Panc1 (cell line): Measurements from ENCODE around the gene RHOT2. TPM values are rescaled to one million over a fixed set of nuclear protein-coding genes. Genes with fewer than 3 reads are reported as not detected.

Experiments used
- ATAC-seq: fragments of 200-7000 bp; cut with Tn5 transposase; 2 replicates; pipeline ENCODE4 v1.9.1; 2020; ENCODE audit warnings: mild to moderate bottlenecking, moderate library complexity
- BruUV-seq: library from RNA; stranded (reverse); fragments of 400-500 nt; replicated peaks from 2 replicates; lab custom pipeline; 2021; lab: Mats Ljungman, UMichigan
- CTCF ChIA-PET: fragments of 300-600 bp; sonication (Branson Sonifier 250); formaldehyde crosslinking; loops from one replicate; lab custom pipeline; 2022; ENCODE audit warnings: antibody characterized with exemption; lab: Charles Lee
- POLR2A ChIA-PET: fragments of 300-600 bp; sonication (Branson Sonifier 250); formaldehyde crosslinking; loops from one replicate; lab custom pipeline; 2022; ENCODE audit warnings: antibody characterized with exemption; lab: Charles Lee
- DNase-seq: peaks from one replicate; pipeline ENCODE4 v3.0.0-alpha.2; 2010; ENCODE audit warnings: low read depth, low spot score
- H3K27ac ChIP-seq: 2 replicates; pipeline ENCODE4 v1.5.1; 2011; ENCODE audit warnings: mild to moderate bottlenecking, low read length, inconsistent platforms
- H3K27me3 ChIP-seq: fragments of 200-500 bp; sonication (Bioruptor generic); 2 replicates; pipeline ENCODE4 v1.6.0; 2014; ENCODE audit warnings: low read length, inconsistent platforms; ENCODE audit not compliant: control insufficient read depth, insufficient read depth
- H3K36me3 ChIP-seq: fragments of 200-500 bp; sonication (Bioruptor generic); 2 replicates; pipeline ENCODE4 v1.5.1; 2014; ENCODE audit warnings: inconsistent platforms, mild to moderate bottlenecking, low read length, moderate library complexity; ENCODE audit not compliant: control insufficient read depth, insufficient read depth
- H3K4me1 ChIP-seq: 2 replicates; pipeline ENCODE4 v1.5.1; 2011; ENCODE audit warnings: inconsistent platforms, mild to moderate bottlenecking, low read length, moderate library complexity; ENCODE audit not compliant: control insufficient read depth, insufficient read depth
- H3K4me3 ChIP-seq, 2 experiments: 2 replicates each; pipeline ENCODE4 v1.5.1; 2011 to 2012; ENCODE audit warnings: low read depth in 2 of 2, low read length in 2 of 2, mild to moderate bottlenecking in 2 of 2, inconsistent platforms in 1 of 2, moderate library complexity in 1 of 2
- H3K9me3 ChIP-seq: fragments of 200-500 bp; sonication (Bioruptor generic); 2 replicates; pipeline ENCODE4 v1.5.1; 2014; ENCODE audit warnings: low read depth, mild to moderate bottlenecking, inconsistent platforms, low read length, moderate library complexity; ENCODE audit not compliant: control insufficient read depth, insufficient read depth
- POLR2AphosphoS5 ChIP-seq: IDR thresholded peaks from 2 replicates; pipeline ENCODE4 v1.6.1; 2012; ENCODE audit warnings: mild to moderate bottlenecking, low read depth, low read length, moderate library complexity
- SIN3A ChIP-seq: IDR thresholded peaks from 2 replicates; pipeline ENCODE4 v1.6.1; 2012; ENCODE audit warnings: low read depth, mild to moderate bottlenecking, low read length, moderate library complexity, borderline replicate concordance; ENCODE audit not compliant: insufficient read depth
- TCF7L2 ChIP-seq: IDR thresholded peaks from 2 replicates; pipeline ENCODE4 v1.6.1; 2011; ENCODE audit warnings: mild to moderate bottlenecking, low read depth, low read length, inconsistent platforms
- in situ Hi-C: cut with HindIII; loops from 2 replicates; pipeline ENCODE4 v1.10.0; 2016; ENCODE audit warnings: low sequenced_read_pairs, low pct_unique_long_range_greater_than_20kb
- intact Hi-C: fragments of 100-400 bp; cut with micrococcal nuclease; formaldehyde crosslinking; loops from one replicate; pipeline ENCODE4 v1.10.0; 2022; ENCODE audit not compliant: unreplicated experiment
- total RNA-seq: library from RNA; stranded (reverse); gene quantifications from one replicate; pipeline ENCODE4 v1.2.1, GENCODE V29; 2021; ENCODE audit not compliant: unreplicated experiment
- TF ChIP-seq, protein P1 (sequence below): fragments of 450-650 bp; IDR thresholded peaks from 2 replicates; pipeline ENCODE4 v1.5.1; 2017; ENCODE audit warnings: mild to moderate bottlenecking
- TF ChIP-seq, protein P2 (sequence below), 2 experiments: IDR thresholded peaks; 2 replicates each; pipeline ENCODE4 v1.6.1; 2011 to 2012; ENCODE audit warnings: low read depth in 2 of 2, control low read depth in 1 of 2, low read length in 1 of 2, mild to moderate bottlenecking in 1 of 2, moderate library complexity in 1 of 2; ENCODE audit not compliant: insufficient read depth in 1 of 2

RHOT2 gene
- total RNA-seq, 1 experiment from 2014 or later: 195 TPM

DNA sequence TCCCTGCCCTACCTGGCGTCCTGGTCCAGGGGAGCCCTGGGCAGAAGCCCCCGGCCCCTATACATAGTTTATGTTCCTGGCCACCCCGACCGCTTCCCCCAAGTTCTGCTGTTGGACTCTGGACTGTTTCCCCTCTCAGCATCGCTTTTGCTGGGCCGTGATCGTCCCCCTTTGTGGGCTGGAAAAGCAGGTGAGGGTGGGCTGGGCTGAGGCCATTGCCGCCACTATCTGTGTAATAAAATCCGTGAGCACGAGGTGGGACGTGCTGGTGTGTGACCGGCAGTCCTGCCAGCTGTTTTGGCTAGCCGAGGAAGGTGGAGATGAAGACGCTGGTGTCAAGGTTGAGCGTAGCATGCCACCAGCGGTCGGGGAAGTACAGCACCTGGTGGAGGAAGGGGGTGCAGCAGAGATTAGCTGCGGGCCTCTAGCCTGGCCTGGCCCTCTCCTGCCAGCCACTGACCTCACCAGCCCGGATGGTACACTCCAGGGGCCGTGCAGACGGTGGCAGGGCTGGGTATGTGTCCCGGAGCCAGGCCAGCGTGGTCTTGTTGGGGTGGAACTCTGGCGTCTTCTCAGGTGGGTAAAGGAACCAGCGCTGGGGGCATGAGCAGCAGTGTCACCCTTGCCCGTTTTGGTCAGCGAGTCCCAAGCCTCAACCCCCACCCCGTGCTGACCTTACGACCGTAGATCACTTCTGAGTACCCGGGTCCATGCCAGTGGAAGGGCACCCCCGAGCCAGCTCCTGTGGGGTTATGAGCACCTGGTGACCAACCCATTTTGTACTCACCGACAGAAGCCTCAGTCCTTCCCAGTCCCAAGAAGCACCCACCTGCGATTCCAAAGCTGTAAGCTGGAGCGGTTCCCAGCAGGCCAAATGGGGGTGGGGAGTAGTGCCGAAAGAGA, 14.8 kb downstream of the RHOT2 start:
- ChIA-PET POLR2A (no interaction called here), CTCF (no interaction called here)
- H3K27ac ChIP-seq: peak overlapping the region; percentile 87
- H3K4me3 ChIP-seq: peak overlapping the region; percentile 66 to 71
- no TSS peak for BruUV-seq
- peaks cover 18% of the 10 kb centered on the region for H3K4me1 ChIP-seq
- no peaks in the 10 kb centered on the region for H3K9me3 ChIP-seq
- TF ChIP-seq POLR2AphosphoS5 (peak; percentile 28; the same call in 1 of the 2 replicates), TCF7L2 (no peak), SIN3A (peak; percentile 74; the same call in 1 of the 2 replicates)
- TF ChIP-seq, protein P1, sequence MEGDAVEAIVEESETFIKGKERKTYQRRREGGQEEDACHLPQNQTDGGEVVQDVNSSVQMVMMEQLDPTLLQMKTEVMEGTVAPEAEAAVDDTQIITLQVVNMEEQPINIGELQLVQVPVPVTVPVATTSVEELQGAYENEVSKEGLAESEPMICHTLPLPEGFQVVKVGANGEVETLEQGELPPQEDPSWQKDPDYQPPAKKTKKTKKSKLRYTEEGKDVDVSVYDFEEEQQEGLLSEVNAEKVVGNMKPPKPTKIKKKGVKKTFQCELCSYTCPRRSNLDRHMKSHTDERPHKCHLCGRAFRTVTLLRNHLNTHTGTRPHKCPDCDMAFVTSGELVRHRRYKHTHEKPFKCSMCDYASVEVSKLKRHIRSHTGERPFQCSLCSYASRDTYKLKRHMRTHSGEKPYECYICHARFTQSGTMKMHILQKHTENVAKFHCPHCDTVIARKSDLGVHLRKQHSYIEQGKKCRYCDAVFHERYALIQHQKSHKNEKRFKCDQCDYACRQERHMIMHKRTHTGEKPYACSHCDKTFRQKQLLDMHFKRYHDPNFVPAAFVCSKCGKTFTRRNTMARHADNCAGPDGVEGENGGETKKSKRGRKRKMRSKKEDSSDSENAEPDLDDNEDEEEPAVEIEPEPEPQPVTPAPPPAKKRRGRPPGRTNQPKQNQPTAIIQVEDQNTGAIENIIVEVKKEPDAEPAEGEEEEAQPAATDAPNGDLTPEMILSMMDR: peak; percentile 24
- TF ChIP-seq, protein P2, sequence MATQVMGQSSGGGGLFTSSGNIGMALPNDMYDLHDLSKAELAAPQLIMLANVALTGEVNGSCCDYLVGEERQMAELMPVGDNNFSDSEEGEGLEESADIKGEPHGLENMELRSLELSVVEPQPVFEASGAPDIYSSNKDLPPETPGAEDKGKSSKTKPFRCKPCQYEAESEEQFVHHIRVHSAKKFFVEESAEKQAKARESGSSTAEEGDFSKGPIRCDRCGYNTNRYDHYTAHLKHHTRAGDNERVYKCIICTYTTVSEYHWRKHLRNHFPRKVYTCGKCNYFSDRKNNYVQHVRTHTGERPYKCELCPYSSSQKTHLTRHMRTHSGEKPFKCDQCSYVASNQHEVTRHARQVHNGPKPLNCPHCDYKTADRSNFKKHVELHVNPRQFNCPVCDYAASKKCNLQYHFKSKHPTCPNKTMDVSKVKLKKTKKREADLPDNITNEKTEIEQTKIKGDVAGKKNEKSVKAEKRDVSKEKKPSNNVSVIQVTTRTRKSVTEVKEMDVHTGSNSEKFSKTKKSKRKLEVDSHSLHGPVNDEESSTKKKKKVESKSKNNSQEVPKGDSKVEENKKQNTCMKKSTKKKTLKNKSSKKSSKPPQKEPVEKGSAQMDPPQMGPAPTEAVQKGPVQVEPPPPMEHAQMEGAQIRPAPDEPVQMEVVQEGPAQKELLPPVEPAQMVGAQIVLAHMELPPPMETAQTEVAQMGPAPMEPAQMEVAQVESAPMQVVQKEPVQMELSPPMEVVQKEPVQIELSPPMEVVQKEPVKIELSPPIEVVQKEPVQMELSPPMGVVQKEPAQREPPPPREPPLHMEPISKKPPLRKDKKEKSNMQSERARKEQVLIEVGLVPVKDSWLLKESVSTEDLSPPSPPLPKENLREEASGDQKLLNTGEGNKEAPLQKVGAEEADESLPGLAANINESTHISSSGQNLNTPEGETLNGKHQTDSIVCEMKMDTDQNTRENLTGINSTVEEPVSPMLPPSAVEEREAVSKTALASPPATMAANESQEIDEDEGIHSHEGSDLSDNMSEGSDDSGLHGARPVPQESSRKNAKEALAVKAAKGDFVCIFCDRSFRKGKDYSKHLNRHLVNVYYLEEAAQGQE (IDR thresholded peaks at IDR 0.05; ENCODE audit: insufficient read depth in 1 of 2, low read depth in 2 of 2, low read length in 1 of 2): no peak; a peak in 1 of 4 replicates
- peaks cover 5% of the 10 kb centered on the region; the same call in 1 of the 2 replicates for H3K36me3 ChIP-seq
- in situ Hi-C loops (no loop called here), intact Hi-C loops (loop anchor here (10.0 kb wide), 1 partner anchor 1092 kb away; the partner anchor contains the start of genes EME2, MRPS34 and NME3)
- no peaks in the 10 kb centered on the region for H3K27me3 ChIP-seq
- DNase-seq (no peak), ATAC-seq (peak; percentile 7)

DNA sequence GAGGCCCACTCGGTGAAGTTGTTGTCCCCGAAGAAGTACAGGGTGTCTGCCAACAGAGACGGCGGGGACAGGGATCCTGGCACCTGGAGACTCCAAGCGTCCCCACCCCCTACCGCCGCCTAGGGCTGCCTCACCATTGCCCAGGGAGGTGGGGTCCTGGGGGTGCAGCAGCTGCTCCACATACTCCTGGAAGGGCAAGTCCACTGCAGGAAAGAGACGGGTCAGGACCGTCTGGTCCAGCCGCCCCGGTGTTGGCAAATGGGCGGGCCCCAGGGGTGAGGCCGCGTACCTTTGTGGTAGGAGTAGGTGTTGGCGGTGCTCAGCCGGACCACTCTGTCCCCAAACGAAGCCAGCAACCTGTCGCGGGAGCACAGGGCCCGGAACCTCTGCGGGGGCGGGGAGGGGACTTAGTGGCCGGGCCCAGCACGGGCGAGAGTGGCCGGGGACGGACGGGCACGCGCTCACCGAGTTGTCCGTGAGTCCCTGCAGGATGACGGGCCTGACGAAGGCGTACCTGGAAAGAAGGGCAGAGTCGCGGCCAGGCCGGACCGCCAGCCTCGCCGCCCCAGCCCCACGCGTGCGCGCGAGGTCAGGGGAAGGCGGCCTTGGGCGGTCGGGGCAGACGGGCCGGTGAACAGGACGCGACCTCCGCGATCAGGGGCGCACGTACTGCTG, 15.6 kb downstream of the RHOT2 start:
- peak; percentile 7 for ATAC-seq
- no peak for TF ChIP-seq SIN3A
- no peak for TF ChIP-seq POLR2AphosphoS5
- TF ChIP-seq, protein P2 (IDR thresholded peaks at IDR 0.05; ENCODE audit: insufficient read depth in 1 of 2, low read depth in 2 of 2, low read length in 1 of 2): no peak
- BruUV-seq: no TSS peak
- CTCF ChIA-PET: no interaction called here
- DNase-seq: no peak
- in situ Hi-C loops (no loop called here), intact Hi-C loops (loop anchor here (10.0 kb wide), 1 partner anchor 1091 kb away; the partner anchor contains the start of genes EME2, MRPS34 and NME3)
- Histone ChIP-seq H3K4me1 (peaks cover 18% of the 10 kb centered on the region), H3K9me3 (no peaks in the 10 kb centered on the region), H3K4me3 (peak overlapping the region; percentile 66 to 71), H3K27ac (peak overlapping the region; percentile 87), H3K36me3 (peaks cover 5% of the 10 kb centered on the region; the same call in 1 of the 2 replicates), H3K27me3 (no peaks in the 10 kb centered on the region)
- POLR2A ChIA-PET: no interaction called here
